HG03039 (cell line): ENCODE measurements around the gene CAMTA1.
"Not testable (repeated sequence)": the region's sequence is repeated elsewhere in the genome, so short reads cannot be mapped to it uniquely, and the experiment has no call there.

Experiments used
- ATAC-seq: cut with Tn5 transposase; IDR thresholded peaks from one replicate; pipeline ENCODE4 v1.9.1; 2021; ENCODE audit warnings: mild to moderate bottlenecking, moderate library complexity; ENCODE audit not compliant: unreplicated experiment

Gene CAMTA1

DNA sequence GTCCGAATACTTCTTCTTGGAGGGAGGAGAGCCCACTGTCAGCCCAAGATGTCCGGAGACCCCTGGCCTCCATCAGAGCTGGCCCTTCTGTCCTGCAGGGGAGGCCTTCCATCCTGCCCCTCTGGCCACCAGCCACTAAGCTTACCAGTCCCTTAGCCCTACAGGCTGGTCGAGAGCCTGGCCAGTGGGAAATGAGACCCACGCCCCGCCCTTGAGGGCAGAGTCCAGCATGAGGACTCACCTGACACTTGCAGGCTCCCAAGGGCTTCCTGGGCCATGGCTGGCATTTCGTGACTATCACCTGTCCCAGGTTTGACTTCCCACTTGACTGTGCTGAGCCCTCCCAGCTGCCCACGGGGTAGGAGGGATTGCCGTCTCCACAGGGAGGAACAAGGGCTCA, 624.0 kb downstream of the CAMTA1 start:
- no peak for ATAC-seq

DNA sequence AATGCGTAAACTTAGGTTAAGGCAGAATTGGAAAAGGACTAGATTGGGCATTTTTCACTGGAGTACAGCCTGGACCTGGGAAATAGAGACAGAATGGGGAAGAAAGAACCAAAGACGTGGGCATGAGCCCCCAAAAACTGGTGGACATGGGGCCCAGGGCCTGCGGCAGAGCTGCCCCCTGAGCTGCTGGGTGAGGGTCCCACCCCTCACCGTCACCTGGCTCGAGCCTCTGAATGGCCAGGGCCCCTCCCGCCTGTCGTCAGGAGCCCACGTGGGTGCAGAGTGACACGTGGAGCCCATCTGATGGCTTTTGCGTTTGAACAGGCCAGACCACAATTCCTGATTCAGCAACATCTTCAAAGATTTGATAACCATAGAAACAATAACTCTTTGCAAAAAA, 624.9 kb downstream of the CAMTA1 start:
- no peak for ATAC-seq

- ATAC-seq: not testable (repeated sequence)
Measured at GRCh38 chr1:7417618-7418017, 632.4 kb downstream of the CAMTA1 start.

- no peak for ATAC-seq
Measured at GRCh38 chr1:7418442-7419080, 633.3 kb downstream of the CAMTA1 start.

GRCh38 chr1:7420098-7420445, 634.8 kb downstream of the CAMTA1 start:
- no peak for ATAC-seq

DNA sequence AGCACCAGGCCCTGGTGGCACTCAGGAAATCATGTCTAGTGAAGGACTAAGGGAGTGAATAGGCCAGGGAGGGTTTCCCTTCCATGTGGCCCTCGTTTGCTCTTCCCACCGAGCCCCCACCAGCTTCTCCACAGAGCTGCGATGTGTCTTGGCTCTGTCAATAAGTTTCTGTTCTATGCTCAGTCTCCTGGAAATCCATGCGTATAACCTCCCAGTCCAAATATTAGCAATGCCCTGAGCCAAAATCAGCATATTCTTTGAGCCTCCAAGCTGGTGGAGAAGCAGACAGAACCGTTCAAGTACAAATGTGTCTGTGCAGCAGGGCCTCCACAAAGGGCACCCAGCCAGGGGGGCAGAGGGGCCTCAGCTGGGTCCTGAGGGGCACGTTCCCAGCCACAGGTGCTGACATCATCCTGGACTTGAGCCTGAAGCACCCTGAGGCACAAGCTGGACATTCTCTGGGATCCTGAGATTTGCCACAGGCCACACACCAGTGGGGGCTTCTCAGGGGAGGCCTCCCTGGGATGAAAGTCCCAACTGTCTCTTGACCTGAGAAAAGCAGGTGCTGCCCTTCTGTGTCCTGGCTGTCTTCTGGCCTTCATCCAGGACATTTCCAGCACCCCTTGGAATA, 635.3 kb downstream of the CAMTA1 start:
- ATAC-seq: no peak

DNA sequence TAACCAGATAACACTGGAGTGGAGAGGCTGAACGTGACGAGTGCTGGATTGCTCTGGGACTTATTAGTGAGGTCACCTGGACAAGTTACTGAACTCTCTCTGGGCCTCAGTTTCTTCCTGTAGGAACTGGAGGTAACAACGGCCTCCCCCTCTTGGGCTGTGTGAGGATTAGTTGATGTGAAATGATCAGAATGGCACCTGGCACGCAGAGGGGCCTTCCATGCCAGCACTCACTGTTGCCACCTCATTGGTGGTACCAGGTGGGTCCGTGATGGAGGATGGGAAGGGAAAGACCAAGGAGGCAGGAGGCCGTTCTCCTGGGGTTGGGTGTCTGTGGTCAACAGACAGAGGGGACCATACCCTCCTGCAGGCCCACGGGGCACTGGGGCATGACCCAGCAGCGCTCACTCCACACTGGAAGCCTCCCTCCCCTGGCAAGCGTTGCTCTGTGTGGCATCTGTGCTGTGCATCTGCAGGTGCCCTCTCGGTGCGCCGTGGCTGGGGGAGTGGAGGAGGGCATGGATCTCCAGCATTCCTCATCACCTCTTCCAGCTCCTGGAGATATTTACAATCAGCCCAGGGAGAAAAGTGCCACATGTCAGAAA, 636.3 kb downstream of the CAMTA1 start:
- no peak for ATAC-seq

DNA sequence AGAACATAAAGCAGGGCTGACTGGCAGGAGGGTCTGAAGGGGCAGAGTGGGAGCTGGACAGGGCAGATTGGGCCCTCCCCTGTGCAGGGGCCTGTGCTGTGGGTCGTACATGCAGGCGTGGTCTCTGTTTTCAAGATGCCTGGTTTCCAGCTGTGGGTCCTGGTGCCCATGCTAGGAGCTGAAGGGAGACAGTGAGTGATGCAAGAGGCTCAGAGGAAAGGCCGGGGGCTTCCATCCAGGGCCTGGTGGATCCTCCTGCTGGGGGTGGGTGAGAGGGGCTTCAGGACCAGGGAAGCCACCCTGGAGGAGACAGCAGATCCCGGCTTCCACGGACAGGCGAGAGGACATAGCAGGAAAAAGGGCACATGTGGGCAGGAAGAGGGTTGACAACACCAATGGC, 636.8 kb downstream of the CAMTA1 start:
- no peak for ATAC-seq

- no peak for ATAC-seq
Measured at GRCh38 chr1:7422561-7422960, 637.3 kb downstream of the CAMTA1 start.

DNA sequence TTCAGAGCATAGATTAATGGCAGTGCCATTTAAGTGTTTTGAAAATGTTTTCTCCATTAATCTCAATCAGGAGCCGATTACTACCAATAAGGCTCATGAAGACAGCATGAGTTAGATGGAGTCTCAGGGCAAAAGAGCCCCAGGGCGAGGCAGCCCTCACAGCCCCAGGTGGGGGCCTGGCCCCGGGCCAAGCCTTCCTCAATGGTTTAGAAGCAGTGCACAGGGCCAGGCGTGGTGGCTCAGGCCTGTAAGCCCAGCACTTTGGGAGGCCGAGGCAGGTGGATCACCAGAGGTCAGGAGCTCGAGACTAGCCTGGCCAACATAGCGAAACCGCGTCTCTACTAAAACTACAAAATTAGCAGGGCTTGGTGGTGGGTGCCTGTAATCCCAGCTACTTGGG, 637.7 kb downstream of the CAMTA1 start:
- ATAC-seq: no peak

DNA sequence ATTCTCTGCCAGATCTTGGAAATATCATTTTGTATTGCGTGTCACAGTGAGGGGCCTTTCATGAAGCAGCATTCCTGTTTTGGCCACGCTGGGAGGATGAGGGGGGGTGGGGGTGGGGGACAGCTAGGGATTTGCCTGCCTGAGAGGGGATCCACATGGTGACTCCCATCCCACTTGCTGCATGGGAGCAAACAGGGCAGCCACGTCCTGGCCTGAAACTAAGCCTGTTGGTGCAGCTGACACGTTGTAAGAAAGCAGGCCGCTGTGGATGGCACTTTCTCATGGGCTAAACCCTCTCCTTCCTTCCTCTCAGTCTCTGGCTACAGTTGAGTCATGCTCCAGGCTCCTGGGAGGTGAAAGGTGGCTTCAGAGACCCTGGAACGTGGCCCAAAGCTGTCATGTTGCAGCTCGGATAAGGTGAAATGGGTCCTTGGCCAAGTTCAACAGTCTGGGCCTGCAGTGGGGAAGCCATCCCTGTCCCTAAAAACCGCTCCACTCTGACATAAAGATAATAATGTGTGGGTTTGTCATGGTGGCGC, 639.2 kb downstream of the CAMTA1 start:
- ATAC-seq: no peak

DNA sequence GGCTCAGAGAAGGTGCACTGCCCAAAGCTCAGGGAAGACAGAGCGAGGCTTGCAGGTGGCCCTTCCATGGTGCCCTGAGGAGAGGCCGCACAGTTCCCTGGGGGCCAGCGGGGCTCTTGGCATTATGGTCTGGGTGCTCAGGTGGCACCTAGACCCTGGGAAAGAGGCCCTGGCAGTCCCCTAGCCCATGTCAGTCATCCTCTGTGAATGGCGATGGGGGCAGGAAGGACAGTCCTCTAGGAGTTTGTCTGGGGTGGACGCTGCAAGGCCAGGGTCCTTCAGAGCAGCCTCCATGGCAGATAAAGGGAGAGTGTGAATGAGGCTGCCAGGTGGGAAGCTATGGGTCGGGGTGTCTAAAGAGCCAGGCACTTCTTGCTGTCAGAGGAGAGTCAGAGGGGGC, 640.0 kb downstream of the CAMTA1 start:
- no peak for ATAC-seq

- no peak for ATAC-seq
Measured at GRCh38 chr1:7425771-7426170, 640.5 kb downstream of the CAMTA1 start.

GRCh38 chr1:7426780-7427604, 641.7 kb downstream of the CAMTA1 start:
- ATAC-seq: no peak

DNA sequence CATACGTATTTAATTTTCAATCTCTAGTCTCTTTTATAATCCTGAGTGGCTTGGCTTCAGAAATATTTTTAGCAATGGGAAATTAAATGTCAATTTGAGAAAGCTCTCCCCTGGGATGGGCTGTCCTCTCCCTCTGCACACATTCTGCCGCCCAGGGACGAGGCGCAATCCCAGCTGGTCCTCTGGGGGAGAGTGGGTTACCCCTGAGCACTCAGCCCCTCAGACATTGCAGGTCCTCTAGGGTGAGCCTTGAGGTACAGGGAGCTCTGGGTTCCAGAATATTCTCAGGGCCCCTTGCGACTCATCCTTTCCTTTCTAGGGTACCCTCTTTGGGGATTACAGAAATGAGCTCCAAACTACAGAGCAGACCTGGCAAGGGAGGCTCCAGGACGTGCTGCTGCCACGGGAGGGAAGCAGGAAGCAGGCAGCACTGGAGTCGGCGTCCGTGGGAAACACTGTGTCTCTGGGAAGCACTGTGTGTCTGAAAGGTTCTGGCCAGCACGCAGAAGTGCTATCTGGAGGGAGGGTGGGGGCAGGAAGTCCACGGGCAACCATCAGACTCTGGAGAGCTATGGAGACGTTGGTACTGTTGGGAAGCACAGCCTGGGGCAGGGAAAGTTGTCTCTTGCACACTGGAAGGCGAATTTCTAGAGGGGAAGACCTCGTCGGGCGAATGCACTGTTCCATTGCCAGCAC, 642.5 kb downstream of the CAMTA1 start:
- ATAC-seq: no peak

- no peak for ATAC-seq
Measured at GRCh38 chr1:7429290-7429689, 644.0 kb downstream of the CAMTA1 start.

DNA sequence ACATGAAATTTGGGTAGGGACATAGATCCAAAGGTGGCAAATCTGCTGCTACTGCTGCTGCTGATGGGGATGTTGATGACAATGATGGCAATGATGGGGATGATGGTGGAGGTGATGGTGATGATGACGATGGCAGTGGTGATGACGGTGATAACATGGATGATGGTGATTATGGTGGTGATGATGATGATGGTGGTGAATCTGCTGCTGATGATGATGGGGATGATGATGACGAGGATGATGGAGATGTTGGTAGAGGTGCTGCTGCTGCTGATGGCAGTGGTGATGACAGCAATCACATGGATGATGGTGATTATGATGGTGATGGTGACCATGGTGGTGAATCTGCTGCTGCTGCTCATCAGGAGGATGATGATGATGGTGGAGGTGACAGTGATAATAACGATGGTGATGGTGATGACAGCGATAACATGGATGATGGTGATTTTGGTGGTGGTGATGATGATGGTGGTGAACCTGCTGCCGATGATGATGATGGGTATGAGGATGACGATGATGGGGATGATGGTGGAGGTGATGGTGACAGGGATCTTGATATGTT, 644.9 kb downstream of the CAMTA1 start:
- ATAC-seq: no peak

GRCh38 chr1:7430691-7431090, 645.4 kb downstream of the CAMTA1 start:
- ATAC-seq: no peak

DNA sequence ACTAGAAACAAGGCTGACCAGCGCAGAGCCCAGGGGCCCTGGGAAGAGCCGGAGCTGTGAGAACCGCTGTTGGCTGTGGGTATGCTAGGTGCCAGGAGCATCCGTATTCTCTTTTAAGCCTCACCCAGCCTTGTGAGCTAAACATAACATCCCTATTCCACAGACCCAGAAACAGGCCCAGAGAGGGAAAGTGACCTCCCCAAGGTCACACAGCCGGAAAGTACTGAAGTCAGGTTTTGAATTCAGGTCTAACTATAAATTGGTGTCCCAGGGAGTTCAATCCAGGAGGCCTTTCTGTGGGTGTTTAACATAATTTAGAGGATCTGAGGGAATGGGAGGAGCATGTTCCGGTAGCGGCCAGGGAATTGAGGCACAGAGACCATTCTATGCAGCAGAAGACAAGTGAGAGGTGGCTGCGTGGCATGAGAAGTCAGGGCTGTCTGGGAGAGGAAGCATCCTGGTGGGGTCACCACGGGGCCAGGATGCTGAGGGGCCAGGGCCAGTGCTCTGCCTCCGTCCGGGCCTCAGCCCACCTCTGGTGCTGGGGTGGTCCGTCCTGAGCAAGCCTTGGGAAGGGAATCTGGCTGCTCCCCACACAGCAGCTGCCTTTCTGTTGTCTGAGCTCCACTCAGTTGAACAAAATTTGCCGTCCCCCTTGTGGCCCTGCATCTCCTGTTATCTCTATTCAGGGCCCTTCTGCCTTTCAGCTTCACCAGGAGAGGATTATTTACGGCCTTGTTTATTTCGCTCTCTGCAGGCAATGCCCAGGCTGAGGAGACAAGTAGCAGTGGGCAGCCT, 647.0 kb downstream of the CAMTA1 start:
- no peak for ATAC-seq

DNA sequence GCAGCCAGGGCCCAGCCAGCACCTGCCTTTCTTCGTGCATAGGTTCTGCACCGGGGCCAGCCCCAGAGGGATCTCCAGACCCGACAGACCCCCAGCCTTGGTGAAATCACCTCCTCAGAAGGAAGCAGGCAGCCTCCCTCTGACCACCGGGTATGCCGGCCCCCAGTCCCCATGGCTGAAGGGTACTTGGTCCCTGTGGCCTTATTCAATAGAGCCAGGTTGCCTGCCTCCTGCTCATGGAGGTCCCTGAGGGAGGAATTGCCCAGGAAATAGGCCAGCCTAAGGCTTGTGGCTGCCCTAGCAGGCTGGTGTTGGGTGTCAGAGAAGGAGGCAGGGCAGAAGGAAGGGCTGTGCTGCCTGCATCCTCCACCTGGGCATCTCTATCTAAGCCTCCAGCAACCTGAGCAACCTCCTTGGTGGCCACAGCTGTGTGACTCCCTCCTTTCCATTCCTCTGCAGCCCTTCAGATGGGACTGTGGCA, 647.7 kb downstream of the CAMTA1 start:
- ATAC-seq: no peak
